ENCODE data around the gene GK2.

GK2 gene

GRCh38 chr4:79408063-79408462 lies at the start of gene GK2:
Gene GK2 (minus strand): TSS chr4:79408228. CDS start chr4:79408200, 28 bp downstream.
- DNase-seq: no peak

- no peak for DNase-seq
Measured at GRCh38 chr4:79455216-79455615, 47.2 kb upstream of the GK2 start.

GRCh38 chr4:79454656-79455055 lies 46.6 kb upstream of the GK2 start:
- DNase-seq: no peak

GRCh38 chr4:79450053-79450452 lies 42.0 kb upstream of the GK2 start:
- no peak for DNase-seq

GRCh38 chr4:79446145-79446544 lies 38.1 kb upstream of the GK2 start:
- DNase-seq: no peak

GRCh38 chr4:79445371-79445781 lies 37.3 kb upstream of the GK2 start:
- DNase-seq: no peak

GRCh38 chr4:79442422-79442821 lies 34.4 kb upstream of the GK2 start:
- no peak for DNase-seq

- no peak for DNase-seq
Measured at GRCh38 chr4:79439489-79439888, 31.5 kb upstream of the GK2 start.

GRCh38 chr4:79431839-79432238 lies 23.8 kb upstream of the GK2 start:
- DNase-seq: no peak

GRCh38 chr4:79429113-79429903 lies 21.3 kb upstream of the GK2 start:
- DNase-seq: no peak

GRCh38 chr4:79426989-79427388 lies 19.0 kb upstream of the GK2 start:
- no peak for DNase-seq

- no peak for DNase-seq
Measured at GRCh38 chr4:79425586-79425985, 17.6 kb upstream of the GK2 start.

GRCh38 chr4:79421483-79421882 lies 13.5 kb upstream of the GK2 start:
- no peak for DNase-seq

GRCh38 chr4:79413886-79414285 lies 5.9 kb upstream of the GK2 start:
- DNase-seq: no peak

GRCh38 chr4:79413032-79413885 lies 5.2 kb upstream of the GK2 start:
- DNase-seq: no peak

- DNase-seq: no peak
Measured at GRCh38 chr4:79404666-79405065, 3.4 kb downstream of the GK2 start.

GRCh38 chr4:79403356-79403755 lies 4.7 kb downstream of the GK2 start:
- no peak for DNase-seq

- no peak for DNase-seq
Measured at GRCh38 chr4:79402332-79402851, 5.6 kb downstream of the GK2 start.

- no peak for DNase-seq
Measured at GRCh38 chr4:79399076-79399475, 9.0 kb downstream of the GK2 start.

- no peak for DNase-seq
Measured at GRCh38 chr4:79397951-79398350, 10.1 kb downstream of the GK2 start.

- DNase-seq: no peak
Measured at GRCh38 chr4:79396794-79397193, 11.2 kb downstream of the GK2 start.

GRCh38 chr4:79395841-79396240 lies 12.2 kb downstream of the GK2 start:
- no peak for DNase-seq

GRCh38 chr4:79390890-79391289 lies 17.1 kb downstream of the GK2 start:
- no peak for DNase-seq

GRCh38 chr4:79385641-79386040 lies 22.4 kb downstream of the GK2 start:
- no peak for DNase-seq

Measured in bone marrow (tissue), 2 donors.